ENCODE measurements around the gene PTPRK.

The PTPRK gene

DNA sequence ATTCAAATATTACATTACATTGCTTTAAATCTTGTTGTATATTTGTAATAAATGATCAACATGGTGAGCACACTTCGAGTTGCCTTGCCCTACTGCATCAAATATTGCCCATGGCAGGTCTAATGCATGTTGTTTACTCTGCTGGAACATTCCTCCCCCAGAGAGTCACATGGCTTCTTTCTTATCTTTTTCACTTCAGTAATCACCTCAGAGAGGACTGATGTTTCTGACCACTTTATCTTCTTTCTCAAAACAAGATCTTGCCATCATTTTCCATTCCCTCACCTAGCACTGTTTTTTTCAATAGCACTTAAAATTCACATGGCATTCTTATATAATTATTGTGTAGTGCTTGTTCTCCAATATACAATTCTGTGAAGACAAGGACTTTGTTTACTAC is 376.1 kb downstream of the PTPRK start:
- TF ChIP-seq CTCF (IDR thresholded peaks at IDR 0.05; ENCODE audit: insufficient read depth, missing control alignments) = no peak
- FAIRE-seq = no peak
- no peak for DNase-seq (ENCODE audit: insufficient read length, low spot score)

DNA sequence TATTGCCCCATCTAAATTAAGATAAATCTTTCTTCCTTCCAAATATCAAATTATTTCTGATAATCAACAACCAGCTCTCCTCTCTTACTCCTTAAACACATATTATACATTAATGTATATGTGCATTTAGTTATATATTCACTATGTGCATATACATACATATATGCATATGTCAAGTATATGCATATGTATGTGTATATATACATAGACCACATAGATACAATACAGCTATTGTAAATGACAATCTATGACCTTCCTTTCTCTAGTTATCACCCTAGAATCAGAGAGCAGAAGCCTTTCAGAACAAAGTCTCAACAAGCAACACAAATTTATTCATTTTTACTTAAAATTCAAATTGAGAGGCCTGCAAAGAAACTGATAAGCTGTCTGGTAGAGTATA is 378.5 kb downstream of the PTPRK start:
- no peak for DNase-seq (ENCODE audit: insufficient read length, low spot score)
- TF ChIP-seq CTCF (IDR thresholded peaks at IDR 0.05; ENCODE audit: insufficient read depth, missing control alignments) = no peak
- FAIRE-seq = no peak

DNA sequence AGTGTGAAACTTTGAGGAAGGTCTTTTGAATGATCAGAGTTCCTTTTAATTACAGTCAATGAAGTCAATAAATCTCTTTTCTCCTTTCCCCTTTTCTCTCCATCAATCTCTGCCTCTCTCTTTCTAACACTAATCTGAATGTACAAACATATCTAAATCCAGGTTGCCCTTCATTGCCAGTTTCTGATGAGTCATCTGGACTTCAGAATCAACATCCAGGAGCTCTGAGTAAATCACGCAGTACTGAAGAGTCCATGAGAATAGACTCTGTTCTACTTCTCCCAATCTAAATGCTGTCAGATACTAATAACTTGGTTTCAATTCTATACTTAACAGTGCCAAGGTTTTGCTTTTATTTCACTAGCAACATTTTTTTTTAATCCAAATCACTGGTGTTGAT is 380.9 kb downstream of the PTPRK start:
- FAIRE-seq (no peak), DNase-seq (ENCODE audit: insufficient read length, low spot score) (no peak)
- no peak for TF ChIP-seq CTCF (IDR thresholded peaks at IDR 0.05; ENCODE audit: insufficient read depth, missing control alignments)

GRCh38 chr6:128138694-128139093 is 381.7 kb downstream of the PTPRK start:
- no peak for DNase-seq (ENCODE audit: insufficient read length, low spot score)
- FAIRE-seq = no peak

DNA sequence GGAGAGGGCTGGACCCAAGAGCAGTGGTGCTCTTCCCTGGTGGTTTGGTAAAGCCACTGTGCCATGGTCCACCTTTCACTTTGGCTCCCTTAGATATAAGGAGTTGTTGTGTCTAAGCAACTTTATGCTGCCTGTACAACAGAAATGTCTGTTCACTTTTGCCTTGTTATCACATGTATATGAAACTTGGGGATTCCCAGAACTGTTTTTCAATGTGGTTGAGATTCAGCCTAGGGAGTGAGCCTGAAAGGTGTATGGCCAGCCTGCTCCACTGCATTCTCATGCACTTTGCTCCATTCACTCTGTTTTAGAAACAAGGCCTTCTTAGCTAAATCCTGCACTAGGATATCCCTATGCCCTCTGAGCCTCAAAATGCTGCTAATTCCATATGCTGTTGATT is 385.1 kb downstream of the PTPRK start:
- no peak for DNase-seq (ENCODE audit: insufficient read length, low spot score)
- TF ChIP-seq CTCF (IDR thresholded peaks at IDR 0.05; ENCODE audit: insufficient read depth, missing control alignments) = no peak
- no peak for FAIRE-seq

More at GRCh38 chr6:128138694-128139093, 381.7 kb downstream of the PTPRK start:
- TF ChIP-seq CTCF (IDR thresholded peaks at IDR 0.05; ENCODE audit: insufficient read depth, missing control alignments) = no peak

DNA sequence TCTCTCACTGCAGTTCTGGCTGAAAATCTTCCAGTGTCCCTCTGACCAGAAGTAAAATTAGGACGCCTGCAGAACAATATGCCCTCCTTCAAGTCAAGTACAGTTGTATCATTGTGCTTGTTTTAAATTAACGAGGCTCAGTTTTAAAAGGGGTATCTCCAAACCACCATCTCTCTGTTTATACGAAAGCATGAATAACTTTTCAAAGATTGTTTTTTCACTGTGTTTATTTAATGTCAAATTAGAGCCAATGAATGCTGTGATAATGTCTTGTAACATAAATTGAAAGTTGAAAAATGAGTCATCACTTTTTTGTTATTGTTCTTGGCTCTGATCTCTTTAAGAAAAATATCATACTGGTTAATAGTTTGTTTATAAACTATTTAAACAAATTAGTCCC is 388.8 kb downstream of the PTPRK start:
- no peak for DNase-seq (ENCODE audit: insufficient read length, low spot score)
- TF ChIP-seq CTCF (IDR thresholded peaks at IDR 0.05; ENCODE audit: insufficient read depth, missing control alignments) = no peak
- FAIRE-seq = no peak

DNA sequence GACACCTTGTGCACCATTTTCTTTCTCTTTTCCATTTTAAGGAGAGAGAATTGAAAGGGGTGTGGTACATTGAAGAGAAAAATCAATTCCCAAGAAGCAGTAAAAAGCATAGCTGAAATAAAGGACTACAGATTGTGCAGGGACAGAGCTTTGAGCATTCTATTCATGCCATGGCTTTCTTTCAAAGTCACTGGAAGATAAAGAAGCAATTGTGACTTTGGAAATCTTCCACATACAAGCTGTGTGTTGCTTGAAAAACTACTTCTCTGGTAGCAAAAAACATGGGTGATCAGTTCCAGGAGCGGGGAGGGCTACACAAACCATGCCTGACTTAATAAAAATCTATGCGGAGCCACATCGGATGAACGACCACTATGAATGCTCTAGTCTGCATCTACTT is 389.4 kb downstream of the PTPRK start:
- no peak for FAIRE-seq
- no peak for DNase-seq (ENCODE audit: insufficient read length, low spot score)
- TF ChIP-seq CTCF (IDR thresholded peaks at IDR 0.05; ENCODE audit: insufficient read depth, missing control alignments) = no peak
